ENCODE measurements around the gene RHEB.
"Not testable (repeated sequence)": the region's sequence is repeated elsewhere in the genome, so short reads cannot be mapped to it uniquely, and the experiment has no call there.

The RHEB gene

GRCh38 chr7:151519765-151520418 is at the start of gene RHEB:
Gene RHEB (minus strand): TSS chr7:151519895. CDS start chr7:151519511, 384 bp downstream.
- DNase-seq (ENCODE audit: low read depth in 1 of 2, low spot score in 1 of 2), result peak; percentile 97 to 98

GRCh38 chr7:151566897-151567320 is 47.2 kb upstream of the RHEB start:
- DNase-seq (ENCODE audit: low read depth in 1 of 2, low spot score in 1 of 2), result no peak

- DNase-seq (ENCODE audit: low read depth in 1 of 2, low spot score in 1 of 2), result no peak
These were observed 45.8 kb upstream of the RHEB start for GRCh38 chr7:151565541-151565940.

GRCh38 chr7:151560243-151560642 is 40.5 kb upstream of the RHEB start:
- no peak for DNase-seq (ENCODE audit: low read depth in 1 of 2, low spot score in 1 of 2)

- DNase-seq (ENCODE audit: low read depth in 1 of 2, low spot score in 1 of 2), result no peak
These were observed 40.0 kb upstream of the RHEB start for GRCh38 chr7:151559557-151560183.

GRCh38 chr7:151558575-151558974 is 38.9 kb upstream of the RHEB start:
- no peak for DNase-seq (ENCODE audit: low read depth in 1 of 2, low spot score in 1 of 2)

GRCh38 chr7:151556592-151556991 is 36.9 kb upstream of the RHEB start:
- DNase-seq (ENCODE audit: low read depth in 1 of 2, low spot score in 1 of 2), result no peak

GRCh38 chr7:151553356-151553755 is 33.7 kb upstream of the RHEB start:
- DNase-seq (ENCODE audit: low read depth in 1 of 2, low spot score in 1 of 2), result no peak

- DNase-seq (ENCODE audit: low read depth in 1 of 2, low spot score in 1 of 2), result no peak
These were observed 32.8 kb upstream of the RHEB start for GRCh38 chr7:151552352-151553028.

GRCh38 chr7:151551820-151552219 is 32.1 kb upstream of the RHEB start:
- no peak for DNase-seq (ENCODE audit: low read depth in 1 of 2, low spot score in 1 of 2)

GRCh38 chr7:151550656-151551286 is 31.1 kb upstream of the RHEB start:
- no peak for DNase-seq (ENCODE audit: low read depth in 1 of 2, low spot score in 1 of 2)

- no peak for DNase-seq (ENCODE audit: low read depth in 1 of 2, low spot score in 1 of 2)
These were observed 29.9 kb upstream of the RHEB start for GRCh38 chr7:151549644-151550043.

- no peak for DNase-seq (ENCODE audit: low read depth in 1 of 2, low spot score in 1 of 2)
These were observed 29.4 kb upstream of the RHEB start for GRCh38 chr7:151549083-151549482.

- no peak for DNase-seq (ENCODE audit: low read depth in 1 of 2, low spot score in 1 of 2)
These were observed 24.5 kb upstream of the RHEB start for GRCh38 chr7:151544183-151544582.

- DNase-seq (ENCODE audit: low read depth in 1 of 2, low spot score in 1 of 2), result no peak
These were observed 23.0 kb upstream of the RHEB start for GRCh38 chr7:151542606-151543130.

- DNase-seq (ENCODE audit: low read depth in 1 of 2, low spot score in 1 of 2), result no peak
These were observed 22.2 kb upstream of the RHEB start for GRCh38 chr7:151541709-151542499.

GRCh38 chr7:151540146-151540545 is 20.5 kb upstream of the RHEB start:
- no peak for DNase-seq (ENCODE audit: low read depth in 1 of 2, low spot score in 1 of 2)

- no peak for DNase-seq (ENCODE audit: low read depth in 1 of 2, low spot score in 1 of 2)
These were observed 19.5 kb upstream of the RHEB start for GRCh38 chr7:151539088-151539671.

- DNase-seq (ENCODE audit: low read depth in 1 of 2, low spot score in 1 of 2), result no peak
These were observed 18.3 kb upstream of the RHEB start for GRCh38 chr7:151537818-151538561.

- not testable (repeated sequence) for DNase-seq (ENCODE audit: low read depth in 1 of 2, low spot score in 1 of 2)
These were observed 16.5 kb upstream of the RHEB start for GRCh38 chr7:151536178-151536577.

Measured in activated T-helper 1 cell treated with anti-CD3 and anti-CD28 coated beads, Interleukin-2, amount 50 U/mL, for 16 hours (primary cell).